Activated naive CD8-positive, alpha-beta T cell treated with anti-CD3 and anti-CD28 coated beads, Interleukin-2, amount 10 ng/mL, durations not matched to agents 7 days and 5 days (primary cell): ENCODE measurements around the gene GRM7. TPM values are rescaled to one million over a fixed set of nuclear protein-coding genes. Genes with fewer than 3 reads are reported as not detected.

Experiments
- ATAC-seq: fragments of 150-1000 bp; cut with Tn5 transposase; one replicate; pipeline ENCODE4 v1.10.0; 2021; ENCODE audit warnings: low read depth, moderate library complexity
- POLR2A ChIA-PET: fragments of 350-600 bp; sonication (Branson Sonifier 250); formaldehyde crosslinking; loops from one replicate; lab custom pipeline; 2021; ENCODE audit warnings: antibody characterized with exemption; lab: Charles Lee
- DNase-seq: peaks from one replicate; pipeline ENCODE4 v3.0.0; 2021
- H3K27ac Mint-ChIP-seq: one replicate; pipeline ENCODE4 v1.8.0; 2022; ENCODE audit warnings: mild to moderate bottlenecking, mixed read lengths
- H3K27me3 Mint-ChIP-seq: one replicate; pipeline ENCODE4 v1.8.0; 2022; ENCODE audit warnings: mild to moderate bottlenecking, moderate library complexity, mixed read lengths
- H3K36me3 Mint-ChIP-seq: one replicate; pipeline ENCODE4 v1.8.0; 2021; ENCODE audit warnings: mild to moderate bottlenecking, mixed read lengths
- H3K4me1 Mint-ChIP-seq: one replicate; pipeline ENCODE4 v1.8.0; 2021; ENCODE audit warnings: mixed read lengths
- H3K4me3 Mint-ChIP-seq: one replicate; pipeline ENCODE4 v1.8.0; 2022; ENCODE audit warnings: mild to moderate bottlenecking, moderate library complexity, mixed read lengths
- H3K9me3 Mint-ChIP-seq: one replicate; pipeline ENCODE4 v1.8.0; 2021; ENCODE audit warnings: mixed read lengths
- total RNA-seq, 2 experiments: library from RNA; stranded (reverse); gene quantifications; one replicate each; pipeline ENCODE4 v1.2.3, GENCODE V29; 2021

The GRM7 gene
- total RNA-seq: not detected

DNA sequence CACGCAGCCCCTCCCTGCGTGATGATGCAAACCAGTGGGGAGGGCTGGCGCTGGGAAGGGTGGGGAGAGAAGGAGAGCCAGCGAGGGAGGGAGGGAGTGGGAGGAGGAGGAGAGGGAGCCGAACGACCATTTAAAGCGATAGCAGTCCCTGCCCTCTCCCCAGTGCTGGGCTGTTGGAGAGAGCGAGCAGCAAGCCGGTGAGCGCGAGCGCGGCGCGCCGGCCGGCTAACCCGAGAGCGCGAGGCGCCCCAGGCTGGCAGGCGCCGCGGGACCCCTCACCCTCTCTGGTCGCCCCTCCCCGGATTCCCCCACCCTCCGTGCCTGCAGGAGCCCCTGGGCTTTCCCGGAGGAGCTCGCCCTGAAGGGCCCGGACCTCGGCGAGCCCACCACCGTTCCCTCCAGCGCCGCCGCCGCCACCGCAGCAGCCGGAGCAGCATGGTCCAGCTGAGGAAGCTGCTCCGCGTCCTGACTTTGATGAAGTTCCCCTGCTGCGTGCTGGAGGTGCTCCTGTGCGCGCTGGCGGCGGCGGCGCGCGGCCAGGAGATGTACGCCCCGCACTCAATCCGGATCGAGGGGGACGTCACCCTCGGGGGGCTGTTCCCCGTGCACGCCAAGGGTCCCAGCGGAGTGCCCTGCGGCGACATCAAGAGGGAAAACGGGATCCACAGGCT is at the start of gene GRM7:
Gene GRM7, plus strand, starts transcription at position 162 of the 671 bp plus-strand sequence.
- Mint-ChIP-seq H3K9me3 (no peaks in the 10 kb centered on the region), H3K4me3 (no peak within 1 kb of the TSS), H3K27ac (peak within 1 kb of the TSS; percentile 54), H3K4me1 (no peaks in the 10 kb centered on the region), H3K36me3 (no peaks in the 10 kb centered on the region), H3K27me3 (peaks cover 24% of the 10 kb centered on the region)
- POLR2A ChIA-PET: no interaction called here
- DNase-seq (no peak), ATAC-seq (no peak)

DNA sequence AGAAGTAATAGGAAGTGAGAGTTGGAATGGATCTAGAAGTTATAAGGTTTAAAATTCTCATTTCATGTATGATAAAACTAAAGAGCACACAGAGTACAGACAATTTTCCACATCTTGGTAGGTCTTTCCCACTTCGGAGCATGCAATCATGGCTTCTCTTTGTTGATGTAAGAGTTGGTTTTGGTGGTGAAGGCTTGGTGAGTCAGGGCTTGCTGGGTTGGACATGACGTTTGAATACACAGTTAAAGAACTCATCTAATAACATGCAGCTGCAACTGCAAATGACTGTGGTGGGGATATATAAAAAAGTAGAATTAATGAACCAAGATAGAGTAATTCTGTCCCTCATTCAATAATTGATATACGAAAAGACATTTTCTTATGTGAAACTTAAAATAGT is 39.5 kb upstream of the GRM7 start:
- H3K4me3 Mint-ChIP-seq: no peak overlapping the region
- no peaks in the 10 kb centered on the region for H3K4me1 Mint-ChIP-seq
- DNase-seq (no peak), ATAC-seq (no peak)
- H3K36me3 Mint-ChIP-seq: no peaks in the 10 kb centered on the region
- H3K9me3 Mint-ChIP-seq: no peaks in the 10 kb centered on the region
- POLR2A ChIA-PET: no interaction called here
- H3K27me3 Mint-ChIP-seq: no peaks in the 10 kb centered on the region
- H3K27ac Mint-ChIP-seq: no peak overlapping the region

DNA sequence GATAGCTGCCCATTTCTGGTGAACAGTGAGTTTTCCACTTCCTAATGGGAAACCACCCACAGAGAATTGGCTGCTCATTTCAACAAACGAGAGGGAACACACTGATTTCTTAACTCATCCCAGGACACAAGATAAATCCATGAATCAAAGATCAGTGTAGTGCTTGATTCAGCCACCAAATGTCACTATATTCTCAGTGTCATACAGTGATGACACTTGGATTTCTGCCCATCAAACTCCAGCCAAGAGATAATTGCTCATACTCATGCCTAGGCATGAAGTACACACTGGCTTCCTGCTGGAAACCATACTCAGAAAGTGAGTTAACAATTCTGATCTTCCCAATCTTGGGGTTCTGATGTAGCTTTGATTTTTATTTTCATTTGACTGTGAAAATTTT is 35.4 kb upstream of the GRM7 start:
- Mint-ChIP-seq H3K36me3 (no peaks in the 10 kb centered on the region), H3K27ac (no peak overlapping the region), H3K9me3 (no peaks in the 10 kb centered on the region), H3K27me3 (no peaks in the 10 kb centered on the region), H3K4me1 (no peaks in the 10 kb centered on the region), H3K4me3 (no peak overlapping the region)
- POLR2A ChIA-PET: no interaction called here
- DNase-seq (no peak), ATAC-seq (no peak)

DNA sequence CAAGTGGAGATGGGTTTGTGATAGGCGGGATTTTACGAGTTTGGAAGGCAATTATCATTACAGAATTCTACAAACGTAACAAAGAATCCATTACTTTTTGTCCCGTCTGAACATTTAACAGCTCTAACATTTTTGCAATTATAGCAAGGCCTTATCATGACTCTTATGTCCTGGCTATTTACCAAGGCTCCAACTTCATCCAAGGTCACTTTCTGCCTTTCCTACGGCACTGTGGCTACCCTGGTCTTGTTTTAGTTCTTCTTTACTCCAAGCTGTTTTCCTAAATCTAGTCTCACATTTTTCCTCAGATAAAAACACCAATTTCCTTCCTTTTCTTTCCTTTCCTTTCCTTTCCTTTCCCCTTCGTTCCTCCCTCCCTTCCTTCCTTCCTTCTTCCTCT is 33.5 kb upstream of the GRM7 start:
- Mint-ChIP-seq H3K27me3 (no peaks in the 10 kb centered on the region), H3K4me1 (no peaks in the 10 kb centered on the region), H3K4me3 (no peak overlapping the region), H3K27ac (no peak overlapping the region), H3K9me3 (peaks cover 5% of the 10 kb centered on the region), H3K36me3 (no peaks in the 10 kb centered on the region)
- DNase-seq: no peak
- POLR2A ChIA-PET: no interaction called here
- no peak for ATAC-seq

DNA sequence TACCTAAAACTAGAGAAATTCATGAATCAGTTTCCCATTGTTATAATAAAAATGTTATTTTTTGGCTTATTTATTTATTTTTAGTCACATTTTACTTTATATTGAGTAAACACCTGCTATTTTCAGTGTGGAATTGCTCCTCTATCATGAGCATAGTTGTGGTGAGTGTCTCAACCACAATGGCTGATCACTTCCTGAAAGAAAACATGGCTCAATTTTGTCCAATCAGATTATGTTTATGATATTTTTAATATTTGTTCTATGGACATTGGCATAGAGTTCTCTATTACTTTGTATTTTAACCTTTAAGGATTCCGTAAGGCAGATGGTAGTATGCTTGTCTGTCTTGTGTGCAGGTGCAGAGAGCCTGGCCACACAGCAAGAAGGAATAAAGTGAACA is 16.2 kb upstream of the GRM7 start:
- POLR2A ChIA-PET: no interaction called here
- Mint-ChIP-seq H3K4me1 (no peaks in the 10 kb centered on the region), H3K4me3 (no peak overlapping the region), H3K36me3 (no peaks in the 10 kb centered on the region), H3K27ac (no peak overlapping the region), H3K9me3 (no peaks in the 10 kb centered on the region), H3K27me3 (no peaks in the 10 kb centered on the region)
- DNase-seq (no peak), ATAC-seq (no peak)

DNA sequence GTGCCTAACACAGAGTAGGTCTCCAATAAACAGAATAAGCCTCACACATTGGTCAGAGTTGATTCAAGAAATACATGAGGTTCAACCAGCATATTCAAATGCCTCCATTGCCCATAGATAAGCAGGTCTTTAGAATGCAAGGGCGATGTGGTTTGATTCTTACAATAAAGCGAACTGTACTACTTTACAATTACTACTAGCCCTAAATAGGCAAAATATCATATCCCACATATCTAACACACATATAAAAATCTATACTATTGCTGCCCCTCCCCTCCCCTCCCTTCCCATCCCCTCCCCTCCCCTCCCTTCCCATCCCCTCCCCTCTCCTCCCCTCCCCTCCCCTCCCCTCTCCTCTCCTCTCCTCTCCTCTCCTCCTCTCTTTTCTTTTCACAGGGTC is 6.7 kb upstream of the GRM7 start:
- H3K4me1 Mint-ChIP-seq: no peaks in the 10 kb centered on the region
- H3K9me3 Mint-ChIP-seq: no peaks in the 10 kb centered on the region
- H3K36me3 Mint-ChIP-seq: no peaks in the 10 kb centered on the region
- DNase-seq (no peak), ATAC-seq (no peak)
- no peak overlapping the region for H3K27ac Mint-ChIP-seq
- no peak overlapping the region for H3K4me3 Mint-ChIP-seq
- no peaks in the 10 kb centered on the region for H3K27me3 Mint-ChIP-seq
- POLR2A ChIA-PET: no interaction called here

DNA sequence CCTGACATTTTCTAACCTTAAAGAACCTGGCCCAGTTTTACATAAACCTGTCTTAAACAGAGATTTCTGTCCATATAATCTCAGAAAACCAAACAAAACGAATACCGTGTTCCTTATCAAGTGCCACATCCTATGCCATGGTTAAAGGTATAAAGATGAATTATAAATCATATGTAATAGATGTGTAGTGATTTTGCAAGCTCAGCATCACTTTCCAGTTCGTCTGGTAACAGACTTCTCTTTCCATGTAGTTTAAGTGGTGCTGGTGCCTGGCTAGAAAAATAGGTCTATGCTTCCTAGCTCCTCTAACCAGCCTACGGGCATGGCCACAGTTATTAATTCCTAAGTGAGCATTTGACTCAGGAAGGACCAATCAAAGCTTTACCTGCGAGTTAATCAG is 3.4 kb upstream of the GRM7 start:
- no peaks in the 10 kb centered on the region for H3K36me3 Mint-ChIP-seq
- H3K4me3 Mint-ChIP-seq: no peak overlapping the region
- no peaks in the 10 kb centered on the region for H3K9me3 Mint-ChIP-seq
- POLR2A ChIA-PET: no interaction called here
- H3K4me1 Mint-ChIP-seq: no peaks in the 10 kb centered on the region
- DNase-seq (no peak), ATAC-seq (no peak)
- no peak overlapping the region for H3K27ac Mint-ChIP-seq
- H3K27me3 Mint-ChIP-seq: peaks cover 17% of the 10 kb centered on the region

DNA sequence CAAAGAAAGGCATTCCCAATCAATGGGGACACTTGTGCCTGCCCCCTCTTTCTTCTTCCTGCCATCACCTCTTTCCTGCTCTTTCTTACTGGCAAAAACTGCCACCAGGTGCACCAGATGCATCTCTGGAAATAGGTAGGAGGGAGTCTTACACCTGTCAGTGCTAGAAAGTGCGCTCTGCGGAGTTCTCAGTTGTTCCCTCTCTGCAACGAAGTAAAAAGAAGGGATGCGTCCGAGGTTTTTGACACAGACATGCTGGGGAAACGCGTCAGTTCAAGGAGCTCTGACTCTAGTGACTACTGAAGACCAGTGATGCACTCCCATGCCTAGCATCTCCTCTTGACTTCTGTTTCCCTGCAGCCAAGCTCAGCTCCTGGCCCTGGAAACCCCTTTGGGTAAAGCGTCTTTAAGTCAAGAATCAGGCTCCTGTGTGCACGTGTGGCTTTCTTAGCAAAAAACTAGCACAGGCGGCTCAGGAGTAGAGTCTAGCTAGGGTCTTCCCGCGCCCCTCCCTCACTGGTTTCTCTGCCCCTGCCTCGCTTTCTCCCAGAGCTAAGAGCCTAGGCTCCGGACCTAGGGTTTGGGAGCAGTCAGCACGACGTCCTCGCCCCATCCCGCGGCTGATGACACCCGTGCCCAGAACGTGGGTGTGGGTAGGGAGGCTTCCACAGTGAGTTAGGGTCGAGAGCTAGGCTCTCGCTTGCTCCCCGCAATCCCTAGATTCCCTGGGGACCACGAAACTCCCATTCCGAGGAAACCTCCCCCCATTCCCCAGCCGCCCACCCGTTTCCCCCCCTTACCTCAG is 564 bp upstream of the GRM7 start:
- H3K4me3 Mint-ChIP-seq: no peak overlapping the region
- no peaks in the 10 kb centered on the region for H3K36me3 Mint-ChIP-seq
- no peaks in the 10 kb centered on the region for H3K9me3 Mint-ChIP-seq

DNA sequence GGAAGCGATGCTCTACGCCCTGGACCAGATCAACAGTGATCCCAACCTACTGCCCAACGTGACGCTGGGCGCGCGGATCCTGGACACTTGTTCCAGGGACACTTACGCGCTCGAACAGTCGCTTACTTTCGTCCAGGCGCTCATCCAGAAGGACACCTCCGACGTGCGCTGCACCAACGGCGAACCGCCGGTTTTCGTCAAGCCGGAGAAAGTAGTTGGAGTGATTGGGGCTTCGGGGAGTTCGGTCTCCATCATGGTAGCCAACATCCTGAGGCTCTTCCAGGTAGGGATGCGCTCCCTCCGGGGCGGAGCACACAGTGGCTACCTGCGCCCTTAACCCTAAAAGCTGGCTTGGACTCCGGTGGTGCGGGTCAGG is 698 bp downstream of the GRM7 start:
- no peak for ATAC-seq
- no peak overlapping the region for H3K27ac Mint-ChIP-seq
- no peaks in the 10 kb centered on the region for H3K4me1 Mint-ChIP-seq
- no peak overlapping the region for H3K4me3 Mint-ChIP-seq
- H3K9me3 Mint-ChIP-seq: no peaks in the 10 kb centered on the region
- POLR2A ChIA-PET: no interaction called here
- H3K27me3 Mint-ChIP-seq: peaks cover 24% of the 10 kb centered on the region
- no peaks in the 10 kb centered on the region for H3K36me3 Mint-ChIP-seq
- DNase-seq: no peak

More for the DNA sequence above, 564 bp upstream of the GRM7 start:
- Mint-ChIP-seq H3K27me3 (peaks cover 24% of the 10 kb centered on the region), H3K27ac (no peak overlapping the region), H3K4me1 (no peaks in the 10 kb centered on the region)
- no peak for ATAC-seq
- POLR2A ChIA-PET: no interaction called here
- no peak for DNase-seq

DNA sequence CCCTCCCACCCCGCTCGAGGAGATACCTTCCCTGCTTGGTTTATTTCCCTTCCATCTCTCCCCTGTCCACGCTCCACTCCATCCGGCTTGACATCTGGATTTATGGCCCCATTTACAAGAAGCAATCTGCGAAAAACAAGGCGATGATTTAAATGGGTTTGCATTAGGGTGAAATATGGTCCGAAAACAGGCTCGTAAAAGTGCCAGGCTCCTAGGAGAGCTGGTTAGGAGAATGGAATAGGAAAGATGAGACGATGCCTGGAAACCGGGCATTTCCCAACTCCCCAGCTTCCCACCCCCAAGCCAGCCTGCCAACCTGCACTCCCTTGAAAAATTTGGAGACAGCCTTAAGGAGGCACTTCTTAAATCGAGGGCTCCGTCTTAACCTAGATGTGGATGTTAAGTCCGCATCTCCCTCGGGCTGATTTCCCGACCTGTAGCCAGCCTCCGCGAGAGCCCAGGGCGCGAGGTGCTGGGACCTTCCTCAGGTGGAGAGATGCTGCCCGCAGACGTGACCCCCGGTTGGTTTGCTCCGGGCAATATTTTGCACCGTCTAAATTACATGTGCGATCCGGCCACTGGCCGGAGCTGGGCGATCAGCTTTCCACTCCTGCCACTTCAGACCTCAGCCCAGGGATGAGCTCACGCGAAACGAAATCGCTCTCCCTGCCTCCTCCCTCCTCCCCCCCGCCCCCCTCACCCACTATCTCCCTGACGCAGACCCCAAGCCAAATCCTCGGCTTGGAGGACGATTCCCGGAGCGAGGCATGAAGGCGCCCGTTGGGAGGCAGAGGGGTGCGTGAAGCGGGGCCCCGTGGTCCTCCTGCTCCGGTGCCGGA is 1.3 kb downstream of the GRM7 start:
- Mint-ChIP-seq H3K27ac (peak overlapping the region; percentile 54), H3K4me1 (no peaks in the 10 kb centered on the region), H3K27me3 (peaks cover 24% of the 10 kb centered on the region), H3K4me3 (no peak overlapping the region), H3K36me3 (no peaks in the 10 kb centered on the region), H3K9me3 (no peaks in the 10 kb centered on the region)
- ATAC-seq (no peak), DNase-seq (no peak)
- POLR2A ChIA-PET: no interaction called here

DNA sequence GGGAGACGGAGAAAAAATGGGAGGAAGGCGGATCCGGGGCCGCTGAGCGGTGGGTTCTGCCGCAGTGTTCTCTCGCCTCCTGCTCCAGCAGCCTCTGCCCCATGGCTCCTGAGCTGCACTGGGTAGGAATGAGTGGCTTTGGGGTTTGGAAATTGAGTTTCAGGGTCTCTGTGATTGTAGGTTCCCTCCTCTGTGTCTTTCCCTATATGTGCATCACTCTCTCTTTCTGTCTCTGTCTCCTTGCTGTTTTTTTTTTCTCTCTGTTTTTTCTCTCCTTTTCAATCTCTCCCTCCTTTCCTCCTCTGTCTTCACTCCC is 1.9 kb downstream of the GRM7 start:
- POLR2A ChIA-PET: no interaction called here
- no peaks in the 10 kb centered on the region for H3K4me1 Mint-ChIP-seq
- no peak overlapping the region for H3K27ac Mint-ChIP-seq
- DNase-seq (no peak), ATAC-seq (no peak)
- H3K27me3 Mint-ChIP-seq: peaks cover 24% of the 10 kb centered on the region
- H3K36me3 Mint-ChIP-seq: no peaks in the 10 kb centered on the region
- no peaks in the 10 kb centered on the region for H3K9me3 Mint-ChIP-seq
- H3K4me3 Mint-ChIP-seq: no peak overlapping the region

DNA sequence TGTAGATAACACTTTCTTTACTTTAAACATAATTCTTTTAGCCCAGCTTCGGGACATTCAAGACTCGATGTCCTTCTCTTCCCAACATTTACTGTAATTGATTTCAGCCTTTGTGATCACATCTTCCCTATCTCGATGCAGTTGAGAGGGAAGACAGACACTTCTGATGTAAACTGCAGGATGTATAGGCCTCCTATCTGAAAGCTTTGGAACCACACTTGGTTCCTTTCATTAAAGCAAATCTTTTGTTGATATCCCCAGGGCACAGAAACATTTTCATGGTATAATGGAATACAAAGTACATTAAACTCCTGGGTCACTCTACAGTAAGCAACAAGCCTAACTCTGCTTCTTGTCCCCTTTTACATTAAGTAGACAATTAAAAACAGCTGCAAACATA is 6.4 kb downstream of the GRM7 start:
- H3K4me1 Mint-ChIP-seq: no peaks in the 10 kb centered on the region
- no peak overlapping the region for H3K27ac Mint-ChIP-seq
- ATAC-seq (no peak), DNase-seq (no peak)
- H3K9me3 Mint-ChIP-seq: no peaks in the 10 kb centered on the region
- H3K27me3 Mint-ChIP-seq: peaks cover 10% of the 10 kb centered on the region
- no peak overlapping the region for H3K4me3 Mint-ChIP-seq
- H3K36me3 Mint-ChIP-seq: no peaks in the 10 kb centered on the region
- POLR2A ChIA-PET: no interaction called here

DNA sequence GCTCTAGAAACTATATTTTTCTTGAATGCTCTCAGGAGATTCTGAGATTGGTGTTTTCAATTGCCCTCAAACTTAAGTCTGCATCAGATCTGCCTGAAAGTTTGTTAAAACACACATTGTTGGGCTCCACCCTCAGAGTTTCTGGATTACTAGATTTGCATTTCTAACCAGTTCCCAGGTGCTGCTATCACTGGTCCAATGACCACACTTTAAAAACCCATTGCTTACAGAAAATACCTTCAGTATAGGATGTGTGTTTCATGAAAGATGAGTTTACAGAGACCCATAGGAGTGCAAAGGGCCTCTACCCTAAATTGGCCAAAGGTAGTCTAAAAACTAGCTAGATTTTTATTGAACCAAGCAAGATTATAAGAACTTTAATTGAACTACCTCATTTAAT is 17.8 kb downstream of the GRM7 start:
- H3K4me3 Mint-ChIP-seq: no peak overlapping the region
- no peaks in the 10 kb centered on the region for H3K4me1 Mint-ChIP-seq
- no peaks in the 10 kb centered on the region for H3K36me3 Mint-ChIP-seq
- POLR2A ChIA-PET: no interaction called here
- H3K9me3 Mint-ChIP-seq: no peaks in the 10 kb centered on the region
- no peak overlapping the region for H3K27ac Mint-ChIP-seq
- no peaks in the 10 kb centered on the region for H3K27me3 Mint-ChIP-seq
- ATAC-seq: no peak
- no peak for DNase-seq

DNA sequence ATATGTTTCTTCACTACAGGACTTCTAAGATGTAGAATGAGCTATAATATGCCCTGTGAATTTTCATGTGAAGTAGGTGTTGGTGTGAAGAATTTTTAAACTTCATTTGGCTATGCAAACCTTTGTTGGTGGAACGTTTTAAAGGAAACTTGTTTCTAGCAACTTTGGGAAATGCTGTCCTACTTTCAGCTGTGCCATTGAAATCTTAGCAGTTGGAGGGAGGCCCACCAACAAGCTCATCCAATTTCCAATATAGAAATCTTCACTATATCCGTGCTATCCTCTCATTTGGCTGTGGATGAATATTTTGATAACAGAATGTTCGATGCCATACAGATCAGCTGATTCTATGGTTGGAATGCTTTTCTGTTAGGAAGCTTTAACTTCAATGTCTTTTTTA is 51.3 kb downstream of the GRM7 start:
- no peak overlapping the region for H3K4me3 Mint-ChIP-seq
- no peak overlapping the region for H3K27ac Mint-ChIP-seq
- H3K36me3 Mint-ChIP-seq: no peaks in the 10 kb centered on the region
- POLR2A ChIA-PET: no interaction called here
- ATAC-seq (no peak), DNase-seq (no peak)
- H3K9me3 Mint-ChIP-seq: peaks cover 1% of the 10 kb centered on the region
- no peaks in the 10 kb centered on the region for H3K4me1 Mint-ChIP-seq
- H3K27me3 Mint-ChIP-seq: no peaks in the 10 kb centered on the region
